Left lobe of liver (tissue), 2 donors: ENCODE results near the gene DIP2B. TPM values are rescaled to one million over a fixed set of nuclear protein-coding genes. Genes with fewer than 3 reads are reported as not detected.

ENCODE experiments used
- ATAC-seq: fragments of 200-7000 bp; cut with Tn5 transposase; one replicate; pipeline ENCODE4 v1.9.1; 2020; ENCODE audit warnings: mild to moderate bottlenecking, moderate library complexity
- DNase-seq: peaks from one replicate; pipeline ENCODE4 v3.0.0-alpha.2; 2020; ENCODE audit warnings: low spot score
- total RNA-seq: library from RNA; stranded (reverse); gene quantifications from one replicate; pipeline ENCODE4 v1.2.1, GENCODE V29; 2021
- donor health status: DM: no; HTN: no; CAD: no; lungs with moderate emphysema.
- donor health status: DM: no; HTN: yes; CAD: no.

Gene DIP2B
- total RNA-seq, 1 donor from 2014 or later: 13.2 TPM

DNA sequence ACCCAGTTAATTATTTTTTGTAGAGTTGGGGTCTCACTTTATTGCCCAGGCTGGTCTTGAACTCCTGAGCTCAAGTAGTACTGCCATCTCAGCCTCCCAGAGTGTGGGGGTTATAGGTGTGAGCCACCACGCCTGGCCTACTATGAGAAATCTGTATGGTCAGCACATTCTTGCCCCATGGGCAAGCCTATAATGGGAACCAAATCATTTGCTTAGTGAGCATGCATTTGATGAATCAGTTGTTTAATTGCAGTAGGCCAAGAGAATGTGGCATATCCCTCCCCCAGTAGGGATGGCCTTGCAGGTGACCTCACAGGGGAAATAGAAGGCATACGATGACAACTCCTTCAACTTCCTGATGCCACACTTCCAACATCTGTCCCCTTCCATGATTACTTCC, 122.7 kb downstream of the DIP2B start:
- DNase-seq (no peak), ATAC-seq (no peak)

DNA sequence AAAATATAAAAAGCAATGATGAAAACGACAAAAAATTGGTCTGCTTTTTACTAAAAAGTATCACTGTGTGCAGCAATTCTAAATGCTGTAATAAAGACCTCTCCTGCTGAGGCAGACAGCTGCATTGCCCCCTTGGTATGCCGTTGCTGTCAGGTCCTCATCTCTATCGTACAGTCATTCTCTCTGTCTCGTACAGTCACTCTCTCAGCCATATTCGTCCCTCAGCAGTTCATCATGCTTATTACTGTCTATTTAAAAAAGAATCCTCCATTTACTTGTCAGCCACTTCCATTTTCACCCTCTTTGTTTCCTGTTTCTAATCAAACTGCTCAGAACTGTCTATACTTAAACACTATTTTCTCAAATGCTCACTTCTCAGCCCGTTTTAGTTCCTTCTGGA, 123.6 kb downstream of the DIP2B start:
- no peak for DNase-seq

DNA sequence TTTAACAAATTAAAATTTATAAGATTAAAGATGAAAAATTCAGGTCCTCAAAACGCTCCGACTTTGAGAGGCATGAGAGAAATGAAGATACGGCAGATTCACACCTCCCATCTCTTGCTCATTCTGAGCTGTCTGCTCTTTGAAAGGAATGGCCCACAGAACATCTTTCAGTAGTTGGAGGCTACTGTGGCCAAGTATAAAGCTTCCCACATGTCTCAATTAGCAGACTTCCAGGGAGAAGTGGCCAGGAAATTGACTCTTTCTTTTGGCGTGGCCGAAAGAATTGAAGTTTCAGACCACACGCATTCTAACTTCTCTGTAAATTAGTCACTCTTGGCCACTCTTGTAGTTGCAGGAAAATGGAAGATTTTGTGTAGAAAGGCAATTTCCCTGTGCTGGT, 129.2 kb downstream of the DIP2B start:
- no peak for ATAC-seq
- DNase-seq: no peak

More for the DNA sequence above, 123.6 kb downstream of the DIP2B start:
- ATAC-seq: no peak

DNA sequence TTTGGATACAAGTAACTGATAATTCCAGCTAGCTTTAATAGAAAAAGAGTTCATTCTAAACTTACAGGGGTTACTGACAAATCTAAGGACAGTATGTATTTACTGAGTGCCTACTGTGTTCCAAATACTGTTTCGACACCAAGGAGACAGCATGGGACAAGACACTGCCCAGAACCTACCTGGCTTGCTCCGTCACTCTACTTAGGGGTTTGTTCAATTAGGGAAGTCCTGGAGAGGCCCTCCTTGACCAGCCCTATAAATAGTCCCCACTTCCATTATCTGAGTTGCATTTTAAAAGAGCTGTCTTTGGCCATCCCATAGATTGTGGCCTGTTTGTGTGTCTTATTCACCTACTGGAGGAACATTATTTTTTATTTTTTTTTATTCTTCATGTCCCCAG, 129.6 kb downstream of the DIP2B start:
- no peak for ATAC-seq
- DNase-seq: no peak

DNA sequence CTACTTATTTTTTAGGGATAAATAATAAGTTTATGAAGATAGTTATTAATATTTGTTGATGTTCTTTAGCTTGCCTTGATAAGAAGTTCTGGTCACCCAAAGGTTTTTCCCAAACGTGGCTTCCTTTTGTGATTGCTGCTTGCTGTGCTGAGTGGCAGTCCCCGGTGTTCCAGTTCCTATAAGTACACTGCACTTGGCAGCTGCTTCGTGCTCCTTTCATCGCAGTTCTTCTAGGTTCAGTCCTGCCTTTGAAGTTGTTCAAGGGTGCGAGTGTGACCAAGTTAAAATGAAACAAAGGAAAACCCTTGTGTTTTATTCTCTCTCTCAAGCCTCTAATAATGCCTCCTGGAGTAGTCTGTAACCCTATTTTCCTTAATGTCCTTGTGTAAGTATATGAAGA, 130.6 kb downstream of the DIP2B start:
- ATAC-seq (no peak), DNase-seq (no peak)

DNA sequence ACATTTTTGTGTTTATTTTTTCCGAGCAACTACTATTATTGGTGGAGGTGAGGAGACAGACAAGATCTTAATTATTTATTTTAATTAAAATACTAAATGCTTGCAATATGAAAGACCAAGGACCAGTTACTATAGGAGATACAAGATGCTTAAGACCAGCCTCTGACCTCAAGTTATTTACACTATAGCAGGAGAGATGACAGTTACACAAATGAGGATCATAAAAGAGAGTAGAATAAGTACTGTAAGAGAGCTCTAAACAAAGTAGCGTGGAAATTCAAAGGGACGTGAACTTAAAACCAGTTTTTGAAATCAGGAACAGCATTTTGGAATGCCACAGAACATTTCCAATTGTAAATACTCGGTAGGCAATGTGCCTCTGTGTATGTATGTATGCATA, 131.1 kb downstream of the DIP2B start:
- DNase-seq: no peak
- no peak for ATAC-seq

DNA sequence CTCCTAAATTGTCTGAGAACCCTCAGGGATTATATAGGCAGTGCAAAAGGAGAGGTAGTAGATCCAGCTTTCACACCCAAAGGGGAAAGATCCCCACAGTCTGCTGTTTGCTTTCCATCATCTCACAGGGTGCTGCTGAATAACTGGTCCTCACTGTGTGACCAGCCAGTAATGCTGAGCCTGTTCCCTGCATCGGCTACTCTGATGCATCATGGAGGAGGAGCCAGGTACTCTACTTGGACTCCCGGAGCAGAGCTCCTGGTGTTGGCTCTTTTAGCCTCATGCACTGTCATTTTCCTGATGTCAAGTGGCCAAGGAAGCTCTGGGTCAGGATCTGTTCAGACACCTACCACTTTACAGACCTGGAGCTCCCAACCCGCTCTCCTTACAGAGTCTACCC, 131.7 kb downstream of the DIP2B start:
- DNase-seq: no peak
- peak; percentile 50 for ATAC-seq

DNA sequence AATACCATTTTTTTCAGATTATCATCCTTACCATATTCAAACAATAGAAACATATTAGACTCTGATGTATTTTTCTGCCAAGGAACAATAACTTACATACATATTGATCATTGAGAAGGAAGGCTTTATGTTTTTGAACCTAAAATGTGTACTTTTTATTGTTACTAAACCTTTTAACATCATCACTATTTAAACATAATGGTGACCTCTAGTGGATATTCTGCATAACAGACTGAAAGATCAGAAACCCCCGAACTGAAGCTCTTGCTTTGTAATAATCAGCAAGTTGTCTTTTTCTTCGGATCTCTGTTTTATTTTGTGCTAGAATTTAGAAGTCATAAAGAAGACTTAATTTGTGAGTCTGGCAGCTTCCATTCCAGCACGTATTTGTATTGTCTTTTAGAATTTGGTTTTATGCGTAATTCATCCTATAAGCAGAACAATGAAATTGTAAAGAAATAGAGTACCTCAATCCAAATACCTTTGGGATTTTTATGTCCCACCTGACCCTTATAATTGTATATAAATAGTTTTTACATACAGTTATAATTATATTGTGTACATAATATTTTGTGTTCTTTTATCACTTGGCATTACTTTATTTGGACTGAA, 133.2 kb downstream of the DIP2B start:
- DNase-seq (no peak), ATAC-seq (peak; percentile 73)

DNA sequence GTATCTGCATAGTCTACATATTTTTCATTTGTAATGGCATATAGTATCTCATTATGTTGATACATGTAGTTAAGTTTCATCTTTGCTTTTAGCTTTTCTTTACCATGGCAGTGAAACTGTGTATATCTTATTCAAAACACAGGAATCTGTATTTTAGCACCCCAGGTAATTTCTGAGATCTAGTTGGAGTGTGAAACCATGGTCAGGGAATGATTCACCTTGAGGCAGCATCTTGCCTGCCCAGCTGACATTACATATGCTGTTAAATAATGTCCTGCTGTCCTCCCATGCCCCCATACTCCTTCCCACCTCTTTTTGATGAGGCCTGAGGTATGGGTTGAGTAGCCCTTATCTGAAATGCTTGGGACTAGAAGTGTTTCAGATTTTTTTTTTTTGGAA, 133.7 kb downstream of the DIP2B start:
- ATAC-seq: no peak

DNA sequence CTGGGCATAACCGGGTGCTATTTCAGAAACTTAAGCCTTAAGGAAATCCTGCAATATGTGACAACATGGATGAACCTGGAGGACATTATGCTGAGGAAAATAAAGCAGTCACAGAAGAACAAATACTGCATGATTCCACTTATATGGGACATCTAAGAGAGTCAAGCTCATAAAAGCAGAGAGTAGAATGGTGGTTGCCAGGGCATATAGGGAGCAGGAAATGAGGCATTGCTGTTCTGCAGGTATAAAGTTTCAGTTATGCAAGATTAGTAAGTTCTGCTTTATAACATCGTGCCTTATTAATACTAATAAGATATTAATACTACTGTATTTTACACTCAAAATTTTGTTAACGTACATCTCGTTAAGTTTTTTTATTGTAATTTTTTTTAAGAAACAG, 134.9 kb downstream of the DIP2B start:
- ATAC-seq: no peak

More for the DNA sequence above, 133.7 kb downstream of the DIP2B start:
- no peak for DNase-seq

DNA sequence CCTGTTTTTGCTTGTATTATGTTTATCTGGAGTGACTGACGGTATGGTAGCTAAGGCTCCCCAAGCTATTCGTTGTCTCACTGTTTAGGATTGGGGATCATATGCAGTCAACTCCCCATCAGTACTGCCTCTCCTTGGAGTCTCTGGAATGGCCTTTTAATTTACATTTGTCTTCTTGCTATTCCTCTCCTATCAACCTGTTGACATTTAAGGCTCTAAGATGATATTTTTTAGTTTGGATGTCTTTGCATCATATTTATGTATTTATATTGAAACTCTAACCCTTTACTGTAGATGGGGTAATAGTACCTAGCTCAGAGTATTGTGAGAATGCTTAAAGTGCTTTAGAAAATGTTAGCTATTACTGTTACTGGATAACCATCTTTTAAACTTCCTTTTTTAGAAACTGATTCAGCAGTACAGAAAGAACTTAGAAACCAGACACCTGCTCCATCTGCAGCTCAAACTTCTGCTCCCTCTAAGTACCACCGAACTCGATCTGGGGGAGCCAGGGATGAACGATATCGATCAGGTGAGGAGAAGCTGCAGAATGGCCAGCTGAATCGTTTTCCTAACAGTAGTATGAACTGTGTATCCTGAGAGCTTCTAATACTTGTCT, 135.6 kb downstream of the DIP2B start:
- DNase-seq: no peak
- ATAC-seq: no peak

More for the DNA sequence above, 134.9 kb downstream of the DIP2B start:
- DNase-seq: no peak

DNA sequence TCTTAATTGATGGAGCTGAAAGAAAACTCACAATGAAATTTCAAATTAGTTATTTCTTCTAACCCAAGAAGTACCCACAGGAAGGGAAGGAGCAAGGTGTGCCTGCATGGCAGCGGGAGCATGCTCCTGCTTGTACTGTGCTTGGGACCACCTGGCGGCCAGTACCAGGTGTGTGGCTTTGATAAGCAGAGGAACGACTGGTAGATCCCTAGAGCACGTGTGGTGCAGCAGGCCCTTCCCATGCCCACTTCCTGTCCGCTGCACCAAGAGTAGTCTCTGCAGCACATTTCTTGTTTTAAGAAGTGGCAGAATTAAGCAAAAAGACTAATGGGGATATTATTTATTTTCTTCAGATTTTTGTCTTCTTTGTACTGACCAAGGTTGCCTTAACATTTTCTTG, 136.8 kb downstream of the DIP2B start:
- ATAC-seq: no peak
- no peak for DNase-seq

DNA sequence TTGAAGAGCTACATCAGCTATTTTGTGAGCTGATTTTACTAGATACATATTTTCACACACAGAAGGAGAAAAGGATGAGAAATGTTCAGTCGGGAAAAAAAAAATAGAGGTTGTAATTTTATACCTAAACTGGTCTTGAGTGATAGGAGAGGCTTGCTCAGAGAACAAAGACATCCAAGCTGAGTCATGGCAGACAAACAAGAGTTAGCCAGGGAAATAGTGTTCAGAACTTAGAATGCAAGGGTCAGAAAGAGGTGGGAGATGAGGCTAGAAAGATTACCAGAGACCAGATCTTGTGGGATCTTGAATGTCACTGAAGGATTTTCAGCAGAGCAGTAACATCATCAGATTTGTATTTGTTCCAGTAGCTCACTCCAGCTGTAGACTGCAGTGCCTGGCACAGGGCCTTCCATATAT, 137.3 kb downstream of the DIP2B start:
- DNase-seq: no peak
- no peak for ATAC-seq

DNA sequence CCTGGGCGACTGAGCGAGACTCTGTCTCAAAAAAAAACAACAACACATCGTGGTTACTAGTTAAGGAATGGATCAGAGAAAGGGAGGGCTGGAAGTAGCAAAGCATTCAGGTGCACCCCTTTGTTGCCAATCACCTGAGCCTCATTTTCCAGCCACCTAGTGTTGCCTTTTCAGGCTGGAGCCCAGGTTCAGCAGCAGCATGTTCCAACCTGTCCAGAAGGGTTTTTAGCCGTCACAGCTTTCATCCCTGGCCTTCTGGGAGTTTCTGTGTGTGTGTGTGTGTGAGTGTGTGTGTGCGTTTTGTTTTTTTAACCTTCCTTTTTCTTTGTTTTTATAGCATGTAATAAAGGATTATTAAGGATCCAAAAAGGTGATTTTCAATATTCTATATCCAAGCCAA, 138.0 kb downstream of the DIP2B start:
- peak; percentile 24 for ATAC-seq
- DNase-seq: no peak

DNA sequence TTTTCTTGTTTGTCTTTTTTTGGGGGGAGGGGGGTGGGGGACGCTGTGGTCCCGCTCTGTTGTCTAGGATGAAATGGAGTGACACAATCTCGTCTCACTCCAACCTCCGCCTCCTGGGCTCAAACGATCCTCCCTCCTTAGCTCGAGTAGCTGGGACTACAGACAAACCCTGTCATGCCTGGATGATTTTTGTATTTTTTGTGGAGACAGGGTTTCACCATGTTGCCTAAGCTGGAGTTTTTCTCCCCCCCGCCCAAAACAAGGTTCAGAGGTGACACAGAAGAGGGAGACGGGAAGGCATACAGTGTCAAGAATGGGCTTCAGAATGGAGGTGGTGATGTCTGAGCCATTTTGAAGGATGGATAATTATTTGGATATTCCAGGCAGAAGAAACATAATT, 142.2 kb downstream of the DIP2B start:
- ATAC-seq (no peak), DNase-seq (no peak)

DNA sequence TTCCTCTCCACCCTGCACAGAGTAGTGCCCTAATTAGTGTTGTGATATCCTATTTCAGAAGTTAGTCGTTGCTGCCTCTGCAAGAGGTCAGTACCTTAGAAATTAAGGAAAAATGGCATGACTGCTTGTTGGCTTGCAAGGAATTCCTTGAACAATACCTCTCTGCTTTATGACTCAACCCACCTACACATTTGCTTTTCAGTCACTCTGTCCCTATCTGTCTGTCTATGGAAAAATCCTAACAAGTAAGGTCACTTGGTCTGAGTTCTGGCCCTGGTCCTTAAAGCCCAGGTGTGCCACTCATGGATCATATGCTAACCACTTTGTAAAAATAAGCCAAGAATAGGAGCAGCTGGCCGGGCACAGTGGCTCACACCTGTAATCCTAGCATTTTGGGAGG, 142.7 kb downstream of the DIP2B start:
- DNase-seq (no peak), ATAC-seq (no peak)

DNA sequence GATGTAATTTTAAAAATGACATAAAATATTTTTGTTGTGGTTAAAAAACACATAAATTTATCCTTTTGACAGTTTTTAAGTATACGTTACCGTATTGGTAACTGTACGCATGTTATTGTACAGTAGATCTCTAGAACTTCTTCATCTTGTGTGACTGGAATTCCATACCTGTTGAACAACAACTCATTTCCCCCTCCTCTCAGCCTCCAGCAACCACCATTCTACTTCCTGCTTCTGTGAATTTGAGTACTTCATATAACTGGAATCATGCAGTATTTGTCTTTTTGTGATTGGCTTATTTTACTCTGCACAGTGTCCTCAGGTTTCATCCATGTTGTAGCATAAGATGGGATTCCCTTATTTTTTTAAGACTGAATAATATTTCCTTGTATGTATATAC, 145.5 kb downstream of the DIP2B start:
- DNase-seq (no peak), ATAC-seq (no peak)

DNA sequence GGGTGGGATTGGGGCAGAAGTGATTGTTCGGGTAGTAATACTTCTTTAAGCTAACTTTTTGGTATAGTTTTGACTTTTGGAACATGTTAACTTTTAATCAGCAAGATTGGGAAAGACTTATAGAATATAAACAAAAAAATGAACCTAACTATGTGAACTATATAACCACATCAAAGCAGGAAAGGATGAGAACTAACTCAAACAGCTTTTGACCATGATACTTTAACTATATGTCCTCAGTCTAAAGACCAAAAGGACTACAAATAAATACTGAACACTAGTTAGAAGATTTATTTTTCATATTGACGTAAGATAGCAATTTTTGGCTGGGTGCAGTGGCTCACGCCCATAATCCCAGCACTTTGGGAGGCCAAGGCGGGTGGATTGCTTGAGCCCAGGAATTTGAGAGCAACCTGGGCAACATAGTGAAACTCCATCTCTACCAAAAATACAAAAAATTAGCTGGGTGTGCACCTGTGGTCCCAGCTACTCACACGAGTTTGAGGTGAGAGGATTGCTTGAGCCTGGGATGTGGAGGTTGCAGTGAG, 150.7 kb downstream of the DIP2B start:
- DNase-seq: no peak
- ATAC-seq: no peak

DNA sequence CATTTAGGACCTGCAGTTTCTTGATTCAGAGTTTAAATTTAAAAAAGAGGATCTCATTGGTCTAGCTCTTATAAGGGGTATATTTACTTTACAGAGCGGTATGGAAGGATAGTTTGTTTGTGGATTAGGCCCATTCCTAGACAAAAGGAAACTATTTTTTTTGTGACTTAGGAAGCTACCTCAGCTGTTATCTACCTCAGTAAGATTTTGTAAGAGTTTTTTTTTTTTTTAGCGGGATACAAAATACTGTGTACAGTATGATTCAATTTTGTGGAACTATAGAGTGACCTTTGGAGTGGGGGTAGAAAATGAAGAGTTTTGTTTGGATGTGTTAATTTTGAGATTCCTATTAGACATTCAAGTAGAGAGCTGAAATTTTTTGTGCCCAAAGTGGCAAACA, 154.5 kb downstream of the DIP2B start:
- ATAC-seq (no peak), DNase-seq (no peak)

DNA sequence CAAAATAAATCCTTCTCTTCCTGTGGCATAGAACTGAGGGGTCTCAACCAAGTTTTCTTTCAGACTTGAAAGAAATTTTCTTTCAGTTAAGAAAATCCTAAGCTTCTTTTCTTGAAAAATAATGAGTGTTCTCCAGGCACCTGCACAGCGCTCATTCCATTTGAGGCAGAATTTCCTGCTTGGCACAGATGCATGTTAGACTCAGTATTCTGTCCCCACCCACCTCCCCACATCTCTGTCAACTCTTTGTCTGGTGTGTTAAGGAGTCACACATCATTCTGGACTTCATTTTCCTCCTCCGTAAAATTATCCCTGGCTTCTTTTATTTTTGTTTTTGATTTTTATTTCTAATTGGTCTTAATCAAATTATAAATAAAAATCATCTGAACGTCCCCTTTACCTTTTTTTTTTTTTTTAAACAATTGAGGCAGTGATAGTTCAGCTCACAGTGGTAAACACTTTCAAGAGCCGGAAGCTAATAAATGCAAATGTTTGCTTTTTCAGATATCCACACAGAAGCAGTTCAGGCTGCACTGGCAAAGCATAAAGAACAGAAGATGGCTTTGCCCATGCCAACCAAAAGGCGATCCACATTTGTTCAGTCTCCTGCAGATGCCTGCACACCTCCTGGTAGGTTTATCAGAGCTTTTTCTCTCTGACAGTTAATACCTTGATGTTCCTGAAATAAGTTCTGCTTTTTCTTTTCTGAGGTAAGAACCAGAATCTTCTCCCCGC, 155.1 kb downstream of the DIP2B start:
- DNase-seq: no peak

DNA sequence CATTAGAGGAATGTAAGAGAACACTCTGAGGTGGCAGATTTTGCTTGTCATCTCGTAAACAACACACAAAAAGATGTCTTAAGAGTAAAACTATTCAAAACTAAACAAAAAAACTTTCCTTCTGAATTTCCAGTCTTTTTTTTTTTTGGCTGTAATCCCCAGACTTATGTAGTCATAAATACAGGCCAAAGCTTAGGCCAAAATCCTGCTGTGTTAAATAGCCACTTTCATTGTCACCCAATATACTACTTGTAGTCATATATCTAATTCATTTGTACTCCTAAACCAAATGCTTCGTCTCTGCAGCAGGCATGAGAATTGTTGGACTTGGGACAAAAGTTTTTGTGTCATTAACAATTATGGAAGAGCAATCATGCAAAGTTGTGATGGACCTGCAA, 155.6 kb downstream of the DIP2B start:
- ATAC-seq (no peak), DNase-seq (no peak)

More for the DNA sequence above, 155.1 kb downstream of the DIP2B start:
- no peak for ATAC-seq
